Fibroblast of lung (primary cell): ENCODE measurements around the gene BCO1.

ENCODE experiments used
- CTCF ChIP-seq, 2 donors: IDR thresholded peaks in 1 of 2; conservative IDR thresholded peaks in 1 of 2; 1 replicate in 1 of 2; 2 replicates in 1 of 2; pipeline ENCODE4 v1.5.1; 2011 to 2012; ENCODE audit warnings: low read length in 2 of 2, control low read depth in 1 of 2, inconsistent platforms in 1 of 2, low read depth in 1 of 2, mild to moderate bottlenecking in 1 of 2
- EZH2 ChIP-seq: IDR thresholded peaks from 2 replicates; pipeline ENCODE4 v1.5.1; 2012; ENCODE audit warnings: low read length, control low read depth, mild to moderate bottlenecking; ENCODE audit errors: missing control alignments

- TF ChIP-seq CTCF (conservative IDR thresholded peaks at IDR 0.05 in 1 of 2, IDR thresholded peaks at IDR 0.05 in 1 of 2; ENCODE audit: low read depth in 1 of 2, low read length in 2 of 2) (no peak), EZH2 (no peak)
These were observed 13.7 kb upstream of the BCO1 start for GRCh38 chr16:81224824-81225223.
